ENCODE results near the gene RASSF3.

RASSF3 gene
- long read RNA-seq, partial matches to known transcripts = 1 of 3 reads
- long read RNA-seq, other reads (novel, unspliced or antisense) = 1 of 3 reads

- peak; percentile 58 to 76 for DNase-seq (ENCODE audit: low read depth in 1 of 2, low spot score in 1 of 2)
- peak within 1 kb of the TSS; percentile 92 for H3K27ac ChIP-seq (replicated peaks)
- no peak for TF ChIP-seq CTCF (IDR thresholded peaks at IDR 0.05; ENCODE audit: insufficient read depth, low read length)
- TF ChIP-seq POLR2AphosphoS5 (IDR thresholded peaks at IDR 0.05; ENCODE audit: low read depth) = peak; percentile 68
- peak; percentile 34 for TF ChIP-seq GABPA (IDR thresholded peaks at IDR 0.05; ENCODE audit: low read depth)
Measured at GRCh38 chr12:64610079-64610659, at the start of gene RASSF3. Gene RASSF3 (plus strand): TSS chr12:64610495. CDS start chr12:64610633, 138 bp downstream.

GRCh38 chr12:64561302-64562136, 48.8 kb upstream of the RASSF3 start:
- Histone ChIP-seq H3K4me3 (replicated peaks; ENCODE audit: insufficient read depth, low read length) (no peak overlapping the region), H3K27me3 (ENCODE audit: insufficient read depth, poor library complexity, severe bottlenecking) (no peaks in the 10 kb centered on the region), H3K27ac (replicated peaks) (no peak overlapping the region)
- no peak for DNase-seq (ENCODE audit: low read depth in 1 of 2, low spot score in 1 of 2)
- TF ChIP-seq GABPA (IDR thresholded peaks at IDR 0.05; ENCODE audit: low read depth) = no peak
- no peak for TF ChIP-seq CTCF (IDR thresholded peaks at IDR 0.05; ENCODE audit: insufficient read depth, low read length)
- no peak for TF ChIP-seq REST (IDR thresholded peaks at IDR 0.05; ENCODE audit: insufficient replicate concordance, low read depth)

More at GRCh38 chr12:64610079-64610659, at the start of gene RASSF3:
- no peaks in the 10 kb centered on the region for H3K27me3 ChIP-seq (ENCODE audit: insufficient read depth, poor library complexity, severe bottlenecking)
- peak within 1 kb of the TSS; percentile 90 for H3K4me3 ChIP-seq (replicated peaks; ENCODE audit: insufficient read depth, low read length)

- DNase-seq (ENCODE audit: low read depth in 1 of 2, low spot score in 1 of 2) = no peak
- no peaks in the 10 kb centered on the region for H3K27me3 ChIP-seq (ENCODE audit: insufficient read depth, poor library complexity, severe bottlenecking)
- H3K27ac ChIP-seq (replicated peaks) = no peak overlapping the region
- TF ChIP-seq POLR2AphosphoS5 (IDR thresholded peaks at IDR 0.05; ENCODE audit: low read depth) (no peak), REST (IDR thresholded peaks at IDR 0.05; ENCODE audit: insufficient replicate concordance, low read depth) (no peak), SPI1 (IDR thresholded peaks at IDR 0.05; ENCODE audit: borderline replicate concordance, low read depth) (no peak), CTCF (IDR thresholded peaks at IDR 0.05; ENCODE audit: insufficient read depth, low read length) (no peak), GABPA (IDR thresholded peaks at IDR 0.05; ENCODE audit: low read depth) (no peak)
- H3K4me3 ChIP-seq (replicated peaks; ENCODE audit: insufficient read depth, low read length) = no peak overlapping the region
Measured at GRCh38 chr12:64566122-64566521, 44.2 kb upstream of the RASSF3 start.

All from HL-60 (cell line).